Breast epithelium (tissue), 4 donors: ENCODE results near the gene SYNE1. TPM values are rescaled to one million over a fixed set of nuclear protein-coding genes. Genes with fewer than 3 reads are reported as not detected.

Experiments used
- DNase-seq, 2 donors: peaks; one replicate each; pipeline ENCODE4 v3.0.0-alpha.2; 2019; ENCODE audit warnings: low spot score in 2 of 2
- H3K27ac ChIP-seq, 2 donors: fragments of 200-600 bp; sonication (generic) in 1 of 2; one replicate each; pipeline ENCODE4 v1.5.1; 2016 to 2019; ENCODE audit warnings: mild to moderate bottlenecking in 1 of 2
- H3K27me3 ChIP-seq, 2 donors: fragments of 200-600 bp; sonication (generic) in 1 of 2; one replicate each; pipeline versions ENCODE4 v1.5.1 to v1.6.0; 2017 to 2019; ENCODE audit warnings: control low read depth in 1 of 2, mild to moderate bottlenecking in 1 of 2
- H3K36me3 ChIP-seq: fragments of 200-600 bp; one replicate; pipeline ENCODE4 v1.5.1; 2019
- H3K4me1 ChIP-seq, 2 donors: fragments of 200-600 bp; sonication (generic); one replicate each; pipeline ENCODE4 v1.5.1; 2016 to 2019; ENCODE audit warnings: control low read depth in 1 of 2
- H3K4me3 ChIP-seq, 3 donors: fragments of 200-600 bp; sonication (generic); 1 replicate in 2 of 3; 2 replicates in 1 of 3; pipeline ENCODE4 v1.5.1; 2016 to 2019; ENCODE audit warnings: mild to moderate bottlenecking in 3 of 3, moderate library complexity in 2 of 3
- H3K9me3 ChIP-seq, 2 donors: fragments of 200-600 bp; sonication (generic) in 1 of 2; one replicate each; pipeline ENCODE4 v1.5.1; 2016 to 2019; ENCODE audit warnings: control low read depth in 1 of 2
- CTCF ChIP-seq, 3 donors: fragments of 450-650 bp; IDR thresholded peaks; one replicate each; pipeline ENCODE4 v1.5.1; 2016 to 2017; ENCODE audit warnings: antibody characterized with exemption in 3 of 3, mild to moderate bottlenecking in 3 of 3, moderate library complexity in 3 of 3
- POLR2A ChIP-seq: fragments of 450-650 bp; IDR thresholded peaks from one replicate; pipeline ENCODE4 v1.6.1; 2016; ENCODE audit warnings: antibody characterized with exemption, mild to moderate bottlenecking, moderate library complexity
- POLR2AphosphoS5 ChIP-seq, 3 donors: sonication (generic); formaldehyde crosslinking; IDR thresholded peaks; one replicate each; pipeline ENCODE4 v1.6.1; 2017; ENCODE audit warnings: antibody characterized with exemption in 3 of 3
- intact Hi-C: fragments of 100-400 bp; cut with DNase I; formaldehyde crosslinking; loops from one replicate; pipeline ENCODE4 v1.15.1; 2023; ENCODE audit warnings: low total_unique reads
- total RNA-seq, 3 donors: library from RNA; depleted of rRNA; stranded (reverse); fragments of >200 nt; gene quantifications; one replicate each; pipeline ENCODE4 v1.1.0, GENCODE V29; 2016

The SYNE1 gene
- total RNA-seq, 3 donors from 2014 or later = 80.9 to 106 (median 95.7) TPM

- Histone ChIP-seq H3K9me3 (peaks cover 10 to 31% of the 10 kb centered on the region in 2 donors), H3K27me3 (no peaks in the 10 kb centered on the region), H3K4me3 (no peak overlapping the region), H3K27ac (no peak overlapping the region), H3K36me3 (no peaks in the 10 kb centered on the region), H3K4me1 (no peaks in the 10 kb centered on the region)
- TF ChIP-seq POLR2AphosphoS5 (IDR thresholded peaks at IDR 0.05) (no peak), POLR2A (no peak), CTCF (IDR thresholded peaks at IDR 0.05) (no peak)
- intact Hi-C loops = no loop called here
- no peak for DNase-seq
Observed at GRCh38 chr6:152557502-152557901, 79.7 kb downstream of the SYNE1 start.

- intact Hi-C loops = no loop called here
Observed at GRCh38 chr6:152554851-152555250, 82.3 kb downstream of the SYNE1 start.

GRCh38 chr6:152552616-152553209 is 84.4 kb downstream of the SYNE1 start:
- TF ChIP-seq POLR2AphosphoS5 (IDR thresholded peaks at IDR 0.05) (no peak), CTCF (IDR thresholded peaks at IDR 0.05) (peak; percentile 43 to 64 (median 55))
- H3K36me3 ChIP-seq = no peaks in the 10 kb centered on the region
- H3K27ac ChIP-seq = no peak overlapping the region
- no peak overlapping the region for H3K4me3 ChIP-seq
- H3K9me3 ChIP-seq = peaks cover 8 to 10% of the 10 kb centered on the region in 2 donors
- DNase-seq = no peak
- H3K4me1 ChIP-seq = no peaks in the 10 kb centered on the region
- no peaks in the 10 kb centered on the region for H3K27me3 ChIP-seq
- intact Hi-C loops = no loop called here

More at GRCh38 chr6:152554851-152555250, 82.3 kb downstream of the SYNE1 start:
- no peak for DNase-seq
- H3K27ac ChIP-seq = no peak overlapping the region
- H3K27me3 ChIP-seq = no peaks in the 10 kb centered on the region
- no peak for TF ChIP-seq POLR2AphosphoS5 (IDR thresholded peaks at IDR 0.05)
- TF ChIP-seq POLR2A = no peak
- no peak overlapping the region for H3K4me3 ChIP-seq
- H3K36me3 ChIP-seq = no peaks in the 10 kb centered on the region
- H3K4me1 ChIP-seq = no peaks in the 10 kb centered on the region
- peaks cover 10 to 23% of the 10 kb centered on the region in 2 donors for H3K9me3 ChIP-seq

- intact Hi-C loops = no loop called here
- DNase-seq = no peak
- H3K4me3 ChIP-seq = no peak overlapping the region
Observed at GRCh38 chr6:152543519-152543918, 93.6 kb downstream of the SYNE1 start.

GRCh38 chr6:152540381-152540780 is 96.8 kb downstream of the SYNE1 start:
- no peaks in the 10 kb centered on the region for H3K27me3 ChIP-seq
- no peaks in the 10 kb centered on the region for H3K9me3 ChIP-seq
- intact Hi-C loops = no loop called here
- H3K4me1 ChIP-seq = no peaks in the 10 kb centered on the region
- TF ChIP-seq POLR2A (no peak), POLR2AphosphoS5 (IDR thresholded peaks at IDR 0.05) (no peak), CTCF (IDR thresholded peaks at IDR 0.05) (no peak)
- H3K27ac ChIP-seq = no peak overlapping the region
- H3K36me3 ChIP-seq = no peaks in the 10 kb centered on the region
- no peak overlapping the region for H3K4me3 ChIP-seq
- no peak for DNase-seq

More at GRCh38 chr6:152543519-152543918, 93.6 kb downstream of the SYNE1 start:
- TF ChIP-seq POLR2A (no peak), CTCF (IDR thresholded peaks at IDR 0.05) (no peak), POLR2AphosphoS5 (IDR thresholded peaks at IDR 0.05) (no peak)
- H3K27me3 ChIP-seq = no peaks in the 10 kb centered on the region
- no peaks in the 10 kb centered on the region for H3K36me3 ChIP-seq
- H3K9me3 ChIP-seq = no peaks in the 10 kb centered on the region
- no peak overlapping the region for H3K27ac ChIP-seq
- H3K4me1 ChIP-seq = no peaks in the 10 kb centered on the region
